ENCODE data around the gene SPDYE16.
A peak's percentile ranks its signal among the peaks of the same experiment; 100 is the strongest.
"Not testable (repeated sequence)": the region's sequence is repeated elsewhere in the genome, so short reads cannot be mapped to it uniquely, and the experiment has no call there.

The SPDYE16 gene

DNA sequence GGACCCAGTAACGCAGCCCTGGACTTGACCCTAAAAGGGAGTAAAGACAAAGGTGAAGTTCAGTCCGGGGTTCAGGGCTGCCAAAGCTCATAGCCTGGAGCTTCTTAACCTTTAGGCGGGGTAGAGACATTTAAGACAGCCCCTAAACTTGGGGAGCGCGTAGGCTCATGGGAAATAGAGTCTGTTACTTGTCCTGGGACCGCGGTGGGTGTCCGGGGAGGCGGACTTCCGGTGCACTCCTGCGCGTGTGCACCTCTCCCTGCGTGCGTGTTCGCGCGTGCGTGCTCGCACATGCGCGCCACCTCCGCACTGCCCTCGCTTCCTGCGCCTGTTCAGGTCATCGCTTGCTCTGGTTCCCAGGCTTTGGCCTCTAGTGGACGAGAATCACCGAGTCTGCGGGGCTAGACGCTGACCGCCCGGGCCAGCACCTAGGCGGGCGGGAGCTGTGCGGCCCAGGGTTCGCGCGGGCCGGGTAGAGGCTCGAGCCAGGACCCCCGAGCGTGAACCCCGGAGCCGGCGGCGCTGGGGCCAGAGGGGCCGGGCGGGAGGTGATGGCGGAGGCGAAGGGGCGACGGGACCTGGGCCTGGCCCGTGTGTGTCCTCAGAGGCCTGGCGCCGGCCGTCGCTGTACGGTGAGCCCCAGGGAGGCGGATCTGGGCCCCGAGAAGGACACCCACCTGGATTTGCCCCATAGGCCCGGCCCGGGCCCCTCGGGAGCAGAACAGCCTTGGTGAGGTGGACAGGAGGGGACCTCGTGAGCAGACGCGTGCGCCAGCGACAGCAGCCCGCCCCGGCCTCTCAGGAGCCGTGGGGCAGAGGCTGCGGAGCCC lies 6.1 kb upstream of the SPDYE16 start:
- peak; percentile 81 for DNase-seq

DNA sequence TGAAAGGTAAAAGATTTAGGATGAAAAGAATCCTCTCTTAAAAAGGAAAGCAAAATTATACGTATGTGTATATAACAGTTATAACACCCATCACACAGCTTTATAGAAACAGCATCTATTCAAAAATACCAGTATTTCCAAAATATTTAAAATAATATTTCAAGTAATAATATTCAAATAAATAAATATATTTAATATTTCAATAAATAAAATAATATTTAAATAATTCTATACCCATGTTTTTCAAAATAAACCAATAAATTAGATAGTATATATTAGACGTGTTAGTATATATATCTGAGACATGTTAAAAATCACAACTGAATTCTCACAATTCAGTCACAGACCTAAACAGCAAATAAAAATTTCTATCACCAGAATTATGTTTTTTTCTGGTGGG lies 11.5 kb downstream of the SPDYE16 start:
- not testable (repeated sequence) for DNase-seq

DNA sequence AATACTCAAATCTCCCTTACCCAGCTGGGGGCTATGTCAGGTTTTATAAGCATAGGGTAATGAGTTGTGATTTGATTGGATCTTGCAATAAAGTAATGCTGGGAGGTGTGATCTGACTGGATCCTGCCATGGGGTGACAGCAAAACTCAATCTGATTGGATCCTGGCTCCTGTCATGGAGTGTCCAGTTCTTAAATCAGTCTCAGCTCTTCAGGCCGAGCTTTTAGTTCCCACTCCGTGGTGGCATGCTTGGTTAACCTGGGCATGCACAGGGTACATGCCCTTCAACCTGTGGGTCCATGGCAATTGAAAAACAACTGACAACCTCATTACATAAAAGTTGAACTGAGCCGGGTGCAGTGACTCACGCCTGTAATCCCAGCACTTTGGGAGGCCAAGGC lies 16.9 kb downstream of the SPDYE16 start:
- DNase-seq = not testable (repeated sequence)

DNA sequence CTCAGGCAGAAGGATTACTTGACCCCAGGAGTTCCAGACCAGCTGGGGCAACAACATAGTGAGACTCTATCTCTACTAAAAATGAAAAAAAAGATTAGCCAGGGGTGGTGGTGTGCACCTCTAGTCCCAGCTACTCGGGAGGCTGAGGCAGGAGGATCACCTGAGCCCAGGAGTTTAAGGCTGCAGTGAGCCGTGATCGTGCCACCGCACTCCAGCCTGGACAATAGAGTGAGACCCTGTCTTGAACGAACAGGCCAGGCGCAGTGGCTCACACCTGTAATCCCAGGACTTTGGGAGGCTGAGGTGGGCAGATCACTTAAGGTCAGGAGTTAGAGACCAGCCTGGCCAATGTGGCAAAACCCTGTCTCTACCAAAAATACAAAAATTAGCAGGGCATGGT lies 26.2 kb downstream of the SPDYE16 start:
- not testable (repeated sequence) for DNase-seq

DNA sequence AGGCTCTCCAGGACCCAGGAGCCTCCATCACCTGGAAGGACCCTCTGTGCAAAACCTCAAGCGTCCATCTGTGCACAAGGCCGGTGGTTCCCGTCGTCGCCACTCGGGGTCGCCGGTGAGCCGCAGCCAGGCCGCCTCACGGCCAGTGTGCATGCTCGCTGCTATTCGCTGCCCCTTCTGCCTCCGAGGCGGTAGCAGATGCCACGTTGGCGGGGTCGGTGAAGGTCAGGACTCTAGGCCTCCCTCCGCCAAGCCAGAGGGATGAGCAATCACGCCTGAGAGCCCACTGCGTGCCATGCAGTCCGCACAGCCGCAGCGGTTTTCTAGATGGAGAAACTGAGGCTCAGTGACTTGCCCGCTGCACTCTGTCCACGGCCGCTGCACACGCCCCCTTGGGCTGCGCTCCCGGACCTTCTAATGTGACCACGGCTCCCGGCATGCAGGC lies 27.1 kb downstream of the SPDYE16 start:
- DNase-seq = no peak

DNA sequence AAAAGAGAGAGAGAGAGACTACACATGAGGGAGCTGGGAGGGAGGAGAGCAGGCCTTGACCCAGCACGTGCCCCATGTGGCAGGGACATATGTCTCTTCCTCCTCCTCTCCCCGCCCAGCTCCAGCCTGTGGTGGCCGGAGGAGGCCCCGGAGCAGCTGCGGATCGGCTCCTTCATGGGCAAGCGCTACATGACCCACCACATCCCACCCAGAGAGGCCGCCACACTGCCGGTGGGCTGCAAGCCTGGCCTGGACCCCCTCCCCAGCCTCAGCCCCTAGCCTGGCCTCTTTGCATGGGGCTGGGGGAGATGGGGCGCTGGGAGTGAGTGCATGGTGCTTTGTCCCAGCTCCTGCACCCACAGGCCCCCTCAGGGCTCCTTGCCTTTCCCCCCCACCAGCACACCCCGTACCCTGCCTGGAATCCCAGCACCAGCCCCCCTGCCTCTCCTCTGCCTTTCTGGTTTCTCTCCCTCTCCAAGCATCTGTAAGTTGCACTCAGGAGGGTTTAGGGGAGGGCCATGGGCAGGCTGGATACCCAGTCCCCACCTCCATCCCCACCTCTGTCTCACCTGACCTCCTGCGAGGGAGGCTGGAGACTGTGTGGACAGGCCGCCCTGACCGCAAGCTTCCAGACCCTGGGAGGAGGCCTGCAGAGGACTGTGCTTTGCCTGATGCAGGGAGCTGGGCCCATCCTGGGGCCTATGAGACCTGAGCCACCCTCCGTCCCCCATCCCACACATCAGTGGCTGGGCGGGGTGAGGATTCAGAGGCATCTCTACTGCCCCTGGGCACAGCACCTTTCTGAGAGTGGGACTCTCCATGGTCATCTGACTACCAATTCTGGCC lies 27.9 kb downstream of the SPDYE16 start:
- no peak for DNase-seq

DNA sequence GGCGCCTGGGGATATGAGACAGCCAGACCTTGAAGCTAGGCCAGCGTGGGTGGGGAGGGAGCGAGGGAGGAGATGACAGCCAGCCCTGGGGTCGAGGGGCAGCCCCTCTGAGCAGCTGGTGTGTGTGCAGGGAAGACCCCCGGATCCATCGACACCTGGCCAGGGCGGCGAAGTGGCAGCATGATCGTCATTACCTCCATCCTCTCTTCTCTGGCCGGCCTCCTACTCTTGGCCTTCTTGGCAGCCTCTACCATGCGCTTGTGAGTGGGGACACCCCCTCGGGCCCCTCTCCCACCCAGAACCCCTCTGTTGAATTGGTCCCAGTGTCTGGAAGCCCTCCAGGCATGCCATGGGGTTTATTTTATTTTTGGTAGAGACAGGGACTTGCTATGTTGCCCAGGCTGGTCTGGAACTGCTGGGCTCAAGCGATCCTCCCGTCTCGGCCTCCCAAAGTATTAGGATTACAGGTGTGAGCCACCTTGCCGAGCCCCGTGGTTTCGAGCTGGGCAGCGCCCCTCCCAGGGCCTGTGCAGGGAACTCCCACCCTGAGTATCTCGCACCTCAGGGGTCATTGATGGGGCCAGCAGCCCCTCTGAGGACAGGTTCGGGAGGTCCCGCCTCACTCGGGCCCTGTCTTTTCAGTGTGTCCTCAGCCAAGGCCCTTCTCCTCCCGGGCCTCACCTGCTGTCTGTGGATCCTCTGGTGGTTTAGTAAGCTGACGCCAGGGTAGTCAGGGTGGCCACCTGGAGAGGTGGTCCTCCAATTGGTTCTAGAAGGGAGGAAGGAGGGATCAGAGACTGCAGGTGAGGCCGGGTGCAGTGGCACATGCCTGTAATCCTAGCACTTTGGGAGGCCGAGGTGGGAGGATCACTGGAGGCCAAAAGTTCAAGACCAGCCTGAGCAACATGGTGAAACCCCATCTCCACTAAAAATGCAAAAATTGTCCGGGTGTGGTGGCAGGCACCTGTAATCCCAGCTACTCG lies 29.0 kb downstream of the SPDYE16 start:
- DNase-seq = no peak

DNA sequence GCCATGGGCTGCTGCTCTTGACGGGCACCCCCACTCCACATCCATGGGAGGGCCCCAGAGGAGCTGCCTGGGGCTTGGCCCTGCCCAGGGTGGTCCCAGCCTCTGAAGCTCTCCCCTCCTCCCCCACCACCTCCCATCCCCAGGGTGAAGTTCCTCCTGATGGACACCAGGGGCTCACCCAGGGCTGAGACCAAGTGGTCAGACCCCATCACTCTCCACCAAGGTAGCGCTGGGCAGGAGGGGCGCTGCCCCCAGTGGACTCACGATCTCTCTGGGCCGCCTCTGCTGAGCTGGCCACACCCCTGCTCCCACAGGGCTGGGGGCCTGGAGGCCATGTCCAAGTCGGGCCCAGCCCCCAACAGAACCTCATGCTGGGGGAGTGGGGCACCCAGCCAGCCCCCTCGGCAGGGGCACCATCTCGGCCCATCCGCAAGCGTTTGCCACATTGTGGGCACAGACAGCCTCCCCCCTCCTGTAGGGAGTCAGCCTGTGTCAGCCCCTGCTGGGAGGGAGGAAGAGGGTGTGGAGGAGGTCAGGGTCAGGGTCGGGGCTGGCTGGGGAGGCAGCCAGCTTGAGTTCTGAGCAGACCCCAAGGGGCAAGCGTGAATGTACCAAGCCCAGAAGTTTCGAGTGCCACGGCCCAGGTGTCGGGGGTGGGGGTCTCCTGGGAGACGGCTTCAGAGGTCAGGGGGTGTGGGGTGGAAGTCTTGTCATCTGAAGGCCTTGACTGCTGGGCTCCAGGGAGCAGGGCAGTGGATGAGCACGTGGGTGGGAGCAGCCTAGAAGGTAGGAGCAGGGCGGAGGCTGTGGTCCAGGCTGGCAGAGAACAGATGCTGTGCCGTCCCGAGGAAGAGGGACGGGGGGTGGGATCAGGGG lies 29.9 kb downstream of the SPDYE16 start:
- DNase-seq = no peak

DNA sequence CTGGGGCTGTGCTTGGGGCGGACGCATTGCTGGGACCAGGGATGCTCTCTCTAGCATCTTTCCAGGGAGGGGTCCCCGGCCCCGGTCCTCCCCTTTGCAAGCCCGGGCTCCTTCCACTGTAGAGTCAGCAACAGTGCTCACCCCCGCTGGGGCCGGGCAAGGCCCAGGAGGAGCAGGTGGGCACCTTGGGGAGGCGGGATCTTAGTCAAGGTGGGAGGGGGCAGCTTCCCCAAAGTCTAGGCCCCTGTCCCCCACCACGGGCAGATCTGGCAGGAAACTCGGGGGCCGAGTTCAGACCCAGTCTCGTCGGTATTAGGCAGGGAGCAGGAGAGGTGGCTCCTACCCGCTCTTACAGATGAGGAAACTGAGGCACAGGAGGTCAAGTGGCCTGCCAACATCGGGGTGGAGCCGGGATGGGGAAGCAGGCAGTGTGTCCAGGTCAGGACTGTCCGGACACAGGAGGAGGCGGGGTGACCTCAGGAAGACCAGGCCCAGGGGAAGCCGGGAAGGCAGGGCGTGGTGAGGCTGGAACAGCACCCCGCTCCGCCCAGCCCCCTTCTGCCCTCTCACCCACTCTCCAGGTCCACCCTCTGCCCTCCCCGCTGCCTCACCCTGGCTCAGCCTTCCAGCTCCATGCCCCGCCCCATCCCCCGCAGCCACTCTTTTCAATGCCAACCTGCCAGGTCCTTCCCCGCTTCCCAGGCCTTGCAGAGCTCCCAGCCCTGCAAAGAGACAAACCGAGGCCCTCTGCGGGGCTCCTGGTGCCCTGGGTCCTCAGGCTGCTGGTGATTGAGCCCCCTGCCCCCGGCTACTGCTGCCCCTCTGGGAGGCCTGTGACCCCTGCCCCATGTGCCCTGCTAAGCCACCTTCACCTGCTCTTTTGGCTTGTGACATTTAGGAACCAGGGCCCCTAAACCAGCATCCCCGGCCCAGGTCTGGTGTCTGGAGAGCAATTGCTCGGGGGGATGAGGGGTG lies 30.9 kb downstream of the SPDYE16 start:
- DNase-seq = not testable (repeated sequence)

DNA sequence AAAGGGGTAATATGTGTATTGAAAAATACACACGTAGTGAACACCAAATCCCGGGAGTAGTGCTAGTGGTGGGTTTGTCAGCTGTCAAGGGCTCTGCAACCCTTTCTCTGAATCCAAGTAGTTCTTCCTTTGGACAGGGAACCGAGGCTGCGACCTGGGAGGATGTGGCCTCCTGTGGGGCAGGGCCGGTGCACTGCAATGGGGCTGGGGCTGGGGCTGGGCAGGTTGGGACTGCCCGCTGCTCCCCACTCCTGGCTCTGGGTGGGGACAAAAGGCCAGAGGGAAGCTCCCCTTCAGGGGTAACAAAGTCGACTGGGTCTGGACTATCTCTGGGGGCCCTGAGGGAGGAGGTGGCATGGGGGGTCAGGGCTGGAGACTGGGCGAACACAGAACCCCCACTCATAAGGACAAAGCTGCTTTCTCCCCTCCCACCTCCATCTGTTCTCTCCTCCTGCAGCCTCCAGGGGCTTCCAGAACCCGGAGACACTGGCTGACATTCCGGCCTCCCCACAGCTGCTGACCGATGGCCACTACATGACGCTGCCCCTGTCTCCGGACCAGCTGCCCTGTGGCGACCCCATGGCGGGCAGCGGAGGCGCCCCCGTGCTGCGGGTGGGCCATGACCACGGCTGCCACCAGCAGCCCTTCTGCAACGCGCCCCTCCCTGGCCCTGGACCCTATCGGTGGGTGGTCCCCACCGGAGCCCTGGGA lies 31.7 kb downstream of the SPDYE16 start:
- not testable (repeated sequence) for DNase-seq

DNA sequence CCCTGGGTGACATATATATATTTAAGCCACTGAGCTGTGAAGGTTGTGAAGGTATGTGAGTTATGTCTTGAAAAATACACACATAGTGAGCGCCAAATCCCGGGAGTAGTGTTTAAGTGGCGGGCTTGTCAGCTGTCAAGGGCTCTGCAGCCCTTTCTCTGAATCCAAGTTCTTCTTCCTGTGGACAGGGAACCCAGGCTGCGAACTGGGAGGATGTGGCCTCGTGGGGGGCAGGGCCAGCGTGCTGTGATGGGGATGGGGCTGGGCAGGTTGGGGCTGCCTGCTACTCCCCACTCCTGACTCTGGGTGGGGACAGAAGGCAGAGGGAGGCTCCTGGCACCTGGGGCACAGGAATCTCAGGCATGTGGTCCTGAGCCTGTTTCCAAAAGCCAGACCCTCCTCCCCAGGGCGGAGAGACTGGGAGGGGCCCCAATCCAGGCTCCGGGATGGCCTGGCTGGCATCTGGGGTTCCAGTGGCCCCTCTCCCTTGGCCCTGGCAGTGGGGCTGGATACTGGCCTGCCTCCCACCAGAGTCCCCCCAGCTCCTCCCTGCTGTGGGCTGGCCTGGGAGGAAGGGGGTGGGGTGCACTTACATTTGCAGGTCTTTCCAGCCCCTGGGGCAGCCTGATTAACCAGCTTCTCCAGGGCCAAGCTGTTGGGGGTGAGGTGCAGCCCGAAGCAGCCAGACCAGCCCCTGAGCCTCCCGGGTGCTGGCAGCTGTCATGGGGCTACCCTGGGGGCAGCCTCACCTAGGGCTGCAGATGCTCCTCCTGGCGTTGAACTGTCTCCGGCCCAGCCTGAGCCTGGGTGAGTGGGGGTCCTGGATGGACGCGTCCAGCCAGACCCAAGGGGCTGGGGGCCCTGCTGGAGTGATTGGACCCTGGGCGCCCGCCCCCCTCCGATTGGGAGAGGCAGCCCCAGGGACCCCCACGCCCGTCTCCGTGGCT lies 32.9 kb downstream of the SPDYE16 start, which contains the start of gene UPK3B:
Gene UPK3B, plus strand, starts transcription at position 622 of the 947 bp plus-strand sequence. Its CDS starts 101 bp downstream, at position 723.
- no peak for DNase-seq

DNA sequence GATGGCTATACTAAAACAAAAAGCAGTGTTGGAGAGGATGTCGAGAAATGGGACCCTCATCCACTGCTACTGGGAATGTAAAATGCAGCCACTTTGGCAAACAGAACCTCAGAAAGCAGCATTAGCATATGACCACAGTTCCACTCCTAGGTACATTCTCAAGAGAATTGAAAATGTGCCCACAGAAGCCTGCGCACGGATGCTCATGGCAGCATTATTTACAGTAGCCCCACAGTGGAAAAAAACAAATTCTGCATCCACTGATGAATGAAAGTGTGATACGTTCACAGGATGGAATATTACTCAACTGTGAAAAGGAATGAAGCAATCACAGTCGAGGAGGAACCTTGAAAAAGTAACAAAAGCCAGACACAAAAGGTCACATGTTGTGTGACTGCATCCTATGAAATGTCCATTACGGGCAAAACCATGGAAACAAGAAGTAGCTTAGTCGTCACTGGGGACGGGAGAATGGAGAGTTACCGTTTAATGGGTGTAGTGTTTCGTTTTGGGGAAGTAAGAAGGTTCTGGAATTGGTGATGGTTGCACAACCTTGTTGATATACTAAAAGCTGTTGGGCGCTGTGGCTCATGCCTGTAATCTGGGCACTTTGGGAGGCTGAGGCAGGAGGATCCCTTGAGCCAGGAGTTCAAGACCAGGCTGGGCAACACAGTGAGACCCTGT lies 35.2 kb downstream of the SPDYE16 start:
- no peak for DNase-seq

DNA sequence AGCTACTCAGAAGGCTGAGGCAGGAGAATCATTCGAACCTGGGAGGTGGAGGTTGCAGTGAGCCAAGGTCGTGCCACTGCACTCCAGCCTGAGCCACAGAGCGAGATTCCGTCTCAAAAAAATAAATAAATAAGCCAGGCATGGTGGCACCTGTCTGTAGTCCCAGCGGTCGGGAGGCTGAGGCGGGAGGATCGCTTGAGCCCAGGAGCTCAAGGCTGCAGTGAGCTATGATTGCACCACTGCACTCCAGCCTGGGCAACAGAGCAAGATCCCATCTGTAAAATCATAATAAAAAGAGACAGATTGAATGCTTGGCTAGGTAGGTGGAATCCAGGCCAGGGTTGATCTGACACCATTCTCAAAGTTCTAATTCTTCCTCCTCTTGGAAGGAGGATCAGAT lies 36.5 kb downstream of the SPDYE16 start:
- DNase-seq = not testable (repeated sequence)

DNA sequence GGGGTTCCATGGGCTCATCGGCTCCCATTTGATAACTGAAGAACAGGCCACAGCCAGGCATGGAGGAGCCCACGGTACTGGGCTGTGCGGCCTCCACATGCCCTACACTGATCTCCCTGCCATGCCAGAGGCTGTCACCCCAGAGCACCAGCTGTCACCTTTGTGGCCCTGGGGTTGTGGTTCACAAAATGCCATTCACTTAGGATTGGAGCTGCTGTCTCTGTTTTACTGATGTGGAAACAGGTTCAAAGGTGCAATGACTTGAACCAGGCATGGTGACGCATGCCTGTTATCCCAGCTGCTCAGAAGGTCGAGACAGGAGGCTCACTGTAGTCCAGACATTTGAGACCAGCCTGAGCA lies 37.0 kb downstream of the SPDYE16 start:
- no peak for DNase-seq

DNA sequence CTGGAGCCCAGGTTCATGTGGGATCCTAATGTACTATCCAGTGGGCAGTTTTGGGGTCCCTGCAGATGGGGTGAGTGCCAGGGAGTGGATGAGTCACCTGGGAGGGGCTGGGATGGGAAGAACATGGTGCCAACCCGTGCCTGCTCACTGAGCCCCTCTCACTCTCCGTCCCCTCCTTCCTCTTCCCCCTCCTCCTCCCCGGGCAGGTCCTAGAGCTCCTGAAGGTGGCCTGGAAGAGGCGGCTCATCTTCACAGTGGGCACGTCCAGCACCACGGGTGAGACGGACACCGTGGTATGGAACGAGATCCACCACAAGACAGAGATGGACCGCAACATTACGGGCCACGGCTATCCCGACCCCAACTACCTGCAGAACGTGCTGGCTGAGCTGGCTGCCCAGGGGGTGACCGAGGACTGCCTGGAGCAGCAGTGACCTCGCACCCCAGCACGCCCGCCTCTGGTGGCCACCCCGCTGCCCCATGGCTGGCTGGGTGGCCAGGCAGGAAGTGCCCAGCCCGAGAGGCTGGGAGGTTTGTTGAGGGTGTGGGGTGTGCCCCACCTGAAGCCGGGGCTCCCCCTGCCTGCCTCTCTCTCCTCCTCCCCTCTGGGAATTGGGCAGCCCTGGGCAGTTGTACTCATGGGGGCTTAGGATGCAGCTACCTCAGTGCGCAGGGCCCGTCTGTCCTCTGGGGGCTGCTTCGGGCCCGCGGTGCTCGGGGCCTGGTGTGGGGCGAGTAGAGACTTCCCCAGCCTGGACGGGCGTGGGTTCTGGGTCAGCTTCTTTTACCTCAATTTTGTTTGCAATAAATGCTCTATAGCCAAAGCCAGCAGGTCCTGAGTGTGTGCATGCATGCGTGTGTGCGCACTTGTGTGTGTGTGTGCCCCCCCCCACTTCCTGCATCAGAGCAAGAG lies 37.7 kb downstream of the SPDYE16 start:
- no peak for DNase-seq

DNA sequence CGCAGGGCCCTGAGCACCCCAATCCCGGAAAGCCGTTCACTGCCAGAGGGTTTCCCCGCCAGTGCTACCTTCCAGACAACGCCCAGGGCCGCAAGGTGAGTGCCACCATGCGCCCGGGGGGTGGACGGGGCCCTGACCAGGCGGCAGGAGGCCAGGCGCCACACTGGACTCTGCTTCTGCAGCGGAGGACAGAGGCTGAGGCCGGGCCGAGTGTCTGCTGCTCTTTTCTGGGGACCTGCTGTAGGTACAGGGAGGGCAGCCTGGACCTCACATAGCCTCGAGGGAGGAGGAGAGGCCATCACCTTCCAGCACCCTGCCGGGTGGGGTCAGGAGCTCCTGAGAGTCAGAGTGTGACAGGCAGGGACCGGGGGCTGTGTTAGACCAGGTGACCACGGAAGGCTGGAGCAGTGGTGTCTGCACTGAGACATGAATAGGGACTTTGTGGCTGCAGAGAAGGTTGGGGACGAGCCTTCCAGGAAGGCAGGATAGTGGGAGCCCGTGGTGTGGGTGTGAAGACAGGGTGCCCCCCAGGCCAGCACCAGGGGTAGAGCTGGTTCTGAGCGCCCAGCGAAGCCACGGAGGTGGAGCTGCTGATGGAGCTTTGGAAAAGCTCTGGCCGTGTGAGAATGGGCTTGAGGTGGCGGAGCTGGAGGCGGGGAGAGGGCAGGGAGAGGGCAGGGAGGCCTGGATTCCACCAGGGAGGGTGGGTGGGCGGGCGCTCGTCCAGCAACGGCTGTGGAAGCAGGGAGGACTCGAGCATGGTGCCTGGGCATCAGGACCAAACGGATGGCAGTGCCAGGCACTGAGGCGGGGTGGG lies 38.5 kb downstream of the SPDYE16 start:
- not testable (repeated sequence) for DNase-seq
